Endothelial cell of umbilical vein (primary cell): Measurements from ENCODE around the gene PLA2G1B.

Experiments used
- EZH2 ChIP-seq: IDR thresholded peaks from 2 replicates; pipeline ENCODE4 v1.6.1; 2012; ENCODE audit warnings: borderline replicate concordance, low read depth, mild to moderate bottlenecking, moderate library complexity, low read length, inconsistent platforms; ENCODE audit not compliant: severe bottlenecking
- GATA2 ChIP-seq: IDR thresholded peaks from 2 replicates; pipeline ENCODE4 v1.7.0; 2011; ENCODE audit warnings: low read depth, mild to moderate bottlenecking, moderate library complexity, mixed read lengths, low read length; ENCODE audit not compliant: insufficient read length, insufficient read depth
- JUN ChIP-seq: IDR thresholded peaks from 2 replicates; pipeline ENCODE4 v1.6.1; 2011; ENCODE audit warnings: borderline replicate concordance, low read depth; ENCODE audit not compliant: insufficient read length, insufficient read depth
- MYC ChIP-seq: IDR thresholded peaks from one replicate; pipeline ENCODE4 v1.6.1; 2011; ENCODE audit warnings: mild to moderate bottlenecking, low read depth, low read length
- POLR2A ChIP-seq: IDR thresholded peaks from 2 replicates; pipeline ENCODE4 v1.6.1; 2012; ENCODE audit warnings: low read depth, mild to moderate bottlenecking, control low read depth, low read length
- POLR2AphosphoS5 ChIP-seq: IDR thresholded peaks from 2 replicates; pipeline ENCODE4 v1.6.1; 2012; ENCODE audit warnings: low read depth, mild to moderate bottlenecking, control low read depth, low read length, moderate library complexity; ENCODE audit not compliant: insufficient read depth
- TF ChIP-seq, protein P1 (sequence below), 2 donors: IDR thresholded peaks; 1 replicate in 1 of 2; 2 replicates in 1 of 2; pipeline ENCODE4 v1.5.1; 2011; ENCODE audit warnings: low read length in 2 of 2, mild to moderate bottlenecking in 2 of 2, moderate library complexity in 2 of 2, control low read depth in 1 of 2, inconsistent platforms in 1 of 2, low read depth in 1 of 2; ENCODE audit not compliant: insufficient read depth in 1 of 2; ENCODE audit errors: extremely low read depth in 1 of 2
- TF ChIP-seq, protein P2 (sequence below): IDR thresholded peaks from 2 replicates; pipeline ENCODE4 v1.6.1; 2011; ENCODE audit not compliant: insufficient read depth, insufficient read length

DNA sequence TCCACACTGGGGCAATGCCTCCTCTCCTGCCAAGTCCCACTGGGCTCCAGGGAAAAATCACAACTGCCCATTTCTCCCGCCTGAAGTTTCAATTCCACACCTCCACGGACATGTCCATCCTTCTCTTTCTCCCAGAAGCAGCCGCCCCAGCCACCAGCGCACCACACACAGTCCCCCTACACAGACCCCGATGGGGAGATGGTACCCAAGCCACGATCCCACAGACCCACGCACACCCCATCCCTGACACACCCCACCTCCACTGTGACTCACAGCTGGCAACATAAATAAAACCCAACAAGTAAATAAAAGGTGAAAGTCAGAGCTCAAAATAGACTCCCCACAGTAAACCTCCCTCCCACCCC is 38.7 kb upstream of the PLA2G1B start:
- TF ChIP-seq, protein P1, sequence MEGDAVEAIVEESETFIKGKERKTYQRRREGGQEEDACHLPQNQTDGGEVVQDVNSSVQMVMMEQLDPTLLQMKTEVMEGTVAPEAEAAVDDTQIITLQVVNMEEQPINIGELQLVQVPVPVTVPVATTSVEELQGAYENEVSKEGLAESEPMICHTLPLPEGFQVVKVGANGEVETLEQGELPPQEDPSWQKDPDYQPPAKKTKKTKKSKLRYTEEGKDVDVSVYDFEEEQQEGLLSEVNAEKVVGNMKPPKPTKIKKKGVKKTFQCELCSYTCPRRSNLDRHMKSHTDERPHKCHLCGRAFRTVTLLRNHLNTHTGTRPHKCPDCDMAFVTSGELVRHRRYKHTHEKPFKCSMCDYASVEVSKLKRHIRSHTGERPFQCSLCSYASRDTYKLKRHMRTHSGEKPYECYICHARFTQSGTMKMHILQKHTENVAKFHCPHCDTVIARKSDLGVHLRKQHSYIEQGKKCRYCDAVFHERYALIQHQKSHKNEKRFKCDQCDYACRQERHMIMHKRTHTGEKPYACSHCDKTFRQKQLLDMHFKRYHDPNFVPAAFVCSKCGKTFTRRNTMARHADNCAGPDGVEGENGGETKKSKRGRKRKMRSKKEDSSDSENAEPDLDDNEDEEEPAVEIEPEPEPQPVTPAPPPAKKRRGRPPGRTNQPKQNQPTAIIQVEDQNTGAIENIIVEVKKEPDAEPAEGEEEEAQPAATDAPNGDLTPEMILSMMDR (IDR thresholded peaks at IDR 0.05; ENCODE audit: extremely low read depth in 1 of 2, insufficient read depth in 1 of 2, low read depth in 1 of 2, low read length in 2 of 2), result no peak
- TF ChIP-seq, protein P2, sequence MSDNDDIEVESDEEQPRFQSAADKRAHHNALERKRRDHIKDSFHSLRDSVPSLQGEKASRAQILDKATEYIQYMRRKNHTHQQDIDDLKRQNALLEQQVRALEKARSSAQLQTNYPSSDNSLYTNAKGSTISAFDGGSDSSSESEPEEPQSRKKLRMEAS, result no peak
- TF ChIP-seq GATA2 (no peak), POLR2A (no peak), EZH2 (no peak), POLR2AphosphoS5 (no peak), MYC (no peak), JUN (no peak)
